AG04449 (cell line): Measurements from ENCODE around the gene UNC5C.

ENCODE experiments used
- CTCF ChIA-PET: fragments of 350-600 bp; formaldehyde crosslinking; extraction: SDS; loops from one replicate; lab custom pipeline; 2021; ENCODE audit warnings: antibody characterized with exemption; lab: Yijun Ruan, JAX
- POLR2A ChIA-PET: fragments of 400-600, 350-600 bp; formaldehyde crosslinking; extraction: SDS; loops from one replicate; lab custom pipeline; 2020; ENCODE audit warnings: antibody characterized with exemption, inconsistent platforms; lab: Yijun Ruan, JAX
- DNase-seq: peaks from one replicate; pipeline ENCODE4 v3.0.0-alpha.2; 2010; ENCODE audit warnings: low read depth, low spot score
- H3K4me3 ChIP-seq: 2 replicates; pipeline ENCODE4 v1.5.1; 2011; ENCODE audit warnings: low read depth, mild to moderate bottlenecking, control low read depth, low read length
- TF ChIP-seq, protein P1 (sequence below): IDR thresholded peaks from one replicate; pipeline ENCODE4 v1.5.1; 2011; ENCODE audit warnings: mild to moderate bottlenecking, moderate library complexity, low read length, control low read depth, inconsistent platforms; ENCODE audit not compliant: insufficient read depth; ENCODE audit errors: missing control alignments

UNC5C gene

GRCh38 chr4:95361696-95361965, 187.1 kb downstream of the UNC5C start:
- no peak overlapping the region for H3K4me3 ChIP-seq
- ChIA-PET CTCF (no interaction called here), POLR2A (no interaction called here)
- TF ChIP-seq, protein P1, sequence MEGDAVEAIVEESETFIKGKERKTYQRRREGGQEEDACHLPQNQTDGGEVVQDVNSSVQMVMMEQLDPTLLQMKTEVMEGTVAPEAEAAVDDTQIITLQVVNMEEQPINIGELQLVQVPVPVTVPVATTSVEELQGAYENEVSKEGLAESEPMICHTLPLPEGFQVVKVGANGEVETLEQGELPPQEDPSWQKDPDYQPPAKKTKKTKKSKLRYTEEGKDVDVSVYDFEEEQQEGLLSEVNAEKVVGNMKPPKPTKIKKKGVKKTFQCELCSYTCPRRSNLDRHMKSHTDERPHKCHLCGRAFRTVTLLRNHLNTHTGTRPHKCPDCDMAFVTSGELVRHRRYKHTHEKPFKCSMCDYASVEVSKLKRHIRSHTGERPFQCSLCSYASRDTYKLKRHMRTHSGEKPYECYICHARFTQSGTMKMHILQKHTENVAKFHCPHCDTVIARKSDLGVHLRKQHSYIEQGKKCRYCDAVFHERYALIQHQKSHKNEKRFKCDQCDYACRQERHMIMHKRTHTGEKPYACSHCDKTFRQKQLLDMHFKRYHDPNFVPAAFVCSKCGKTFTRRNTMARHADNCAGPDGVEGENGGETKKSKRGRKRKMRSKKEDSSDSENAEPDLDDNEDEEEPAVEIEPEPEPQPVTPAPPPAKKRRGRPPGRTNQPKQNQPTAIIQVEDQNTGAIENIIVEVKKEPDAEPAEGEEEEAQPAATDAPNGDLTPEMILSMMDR = no peak
- no peak for DNase-seq

DNA sequence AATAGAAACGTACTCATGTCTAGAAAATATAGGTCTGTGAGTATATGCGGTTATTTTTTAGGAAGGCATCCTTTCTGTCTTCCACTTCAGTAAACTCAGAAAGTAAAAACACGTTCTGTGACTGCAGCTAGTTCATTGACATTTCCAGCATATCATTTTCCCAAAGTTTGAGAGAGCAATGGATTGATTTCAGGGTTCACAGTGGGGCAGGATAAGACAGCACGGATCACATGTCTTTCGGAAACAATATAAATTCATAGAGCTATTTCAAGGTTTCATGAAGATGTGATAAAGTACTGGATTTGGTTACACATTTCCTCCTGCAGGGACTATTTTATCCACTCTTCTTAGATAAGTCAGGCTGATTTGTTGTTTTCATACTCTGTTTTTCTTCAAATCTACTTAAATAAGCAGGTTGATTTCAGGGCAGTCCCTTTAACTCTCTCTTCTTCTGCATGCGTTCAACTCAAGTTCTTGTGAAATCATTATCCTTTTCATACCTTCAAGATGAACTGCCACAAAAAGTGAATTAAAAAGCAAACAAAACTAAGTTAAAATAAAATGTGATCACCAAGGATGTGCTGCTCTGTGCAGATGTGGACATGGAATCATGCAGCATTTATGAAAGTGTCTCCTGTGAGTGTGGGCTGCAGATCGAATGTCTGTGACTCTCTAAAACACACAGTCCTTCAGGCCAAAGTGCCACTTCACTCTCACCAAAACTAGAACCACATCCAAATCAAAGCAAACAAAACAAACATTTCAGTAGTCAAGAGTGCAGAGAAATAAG, 187.7 kb downstream of the UNC5C start:
- ChIA-PET POLR2A (no interaction called here), CTCF (no interaction called here)
- TF ChIP-seq, protein P1 = no peak
- H3K4me3 ChIP-seq = no peak overlapping the region
- no peak for DNase-seq

DNA sequence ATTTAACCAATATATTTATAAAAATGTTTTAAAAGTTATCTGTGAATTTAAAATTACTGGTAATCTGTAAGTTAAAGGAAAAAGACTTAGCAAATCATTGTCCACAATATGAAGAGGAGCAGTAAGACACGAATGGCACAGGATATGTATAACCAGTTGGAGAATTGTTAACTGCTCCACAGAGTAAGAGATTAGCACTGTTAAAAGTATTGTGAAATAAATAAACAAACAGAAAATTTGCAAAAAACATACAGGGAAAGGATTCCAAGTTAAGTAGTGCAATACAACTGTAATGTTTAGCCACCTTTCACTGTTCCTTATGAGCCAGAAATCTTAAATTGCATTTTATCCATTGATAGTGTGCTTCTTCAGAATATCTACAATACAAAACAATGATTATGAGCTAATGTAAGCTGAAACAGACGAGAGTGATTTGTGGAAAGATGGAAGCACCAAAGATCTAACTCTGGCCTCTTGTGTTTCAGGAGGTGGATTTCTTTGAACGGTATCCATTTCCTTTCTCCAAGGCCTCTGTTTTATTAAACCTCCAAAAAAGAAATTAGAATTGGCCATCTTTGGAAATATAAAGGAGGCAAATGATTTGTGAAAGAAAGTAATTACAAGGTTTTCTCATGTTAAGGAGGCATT, 188.4 kb downstream of the UNC5C start:
- ChIA-PET POLR2A (no interaction called here), CTCF (no interaction called here)
- no peak overlapping the region for H3K4me3 ChIP-seq
- TF ChIP-seq, protein P1 = no peak
- DNase-seq = no peak

DNA sequence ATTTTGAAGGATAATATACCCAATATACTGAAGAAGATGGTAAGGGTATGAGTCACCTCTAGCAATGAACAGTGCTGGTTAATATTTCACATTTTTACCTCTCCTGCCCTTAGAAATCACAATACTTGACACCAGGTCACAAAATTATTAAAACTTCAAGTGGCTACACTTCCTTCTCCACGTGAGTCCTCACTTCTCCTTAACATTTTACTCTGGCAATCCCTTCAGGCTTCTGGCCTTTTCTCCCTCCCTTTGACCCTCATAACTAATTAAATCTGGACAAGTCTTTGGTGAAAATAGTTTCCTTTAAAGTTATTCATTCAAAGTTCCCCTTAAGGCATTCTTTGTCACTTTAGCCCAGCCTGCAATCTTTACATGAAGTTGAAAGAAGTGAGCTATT, 190.4 kb downstream of the UNC5C start:
- no peak for DNase-seq
- TF ChIP-seq, protein P1 = no peak
- POLR2A ChIA-PET = no interaction called here
- CTCF ChIA-PET = no interaction called here
- no peak overlapping the region for H3K4me3 ChIP-seq

DNA sequence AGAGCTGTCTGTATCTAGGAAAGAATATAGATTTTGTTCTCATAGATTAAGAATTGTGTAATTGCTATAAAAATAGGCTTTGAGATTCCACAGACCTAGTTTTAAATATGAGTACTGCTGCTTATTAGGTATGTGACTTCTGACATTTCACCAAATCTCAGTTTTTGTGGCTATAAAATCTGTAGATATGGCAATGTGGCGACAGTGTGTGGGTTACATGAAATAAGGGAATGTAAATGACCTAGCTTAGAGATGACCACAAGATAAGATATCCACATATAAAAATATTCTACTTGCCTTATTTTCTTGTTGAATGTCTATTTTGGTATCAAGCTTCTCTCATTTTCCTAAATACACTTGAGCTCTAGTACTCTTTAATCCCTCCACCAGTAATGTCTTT, 193.8 kb downstream of the UNC5C start:
- CTCF ChIA-PET = no interaction called here

GRCh38 chr4:95348418-95348817, 200.4 kb downstream of the UNC5C start:
- CTCF ChIA-PET = no interaction called here
- no peak for DNase-seq
- TF ChIP-seq, protein P1 = no peak
- no peak overlapping the region for H3K4me3 ChIP-seq
- POLR2A ChIA-PET = no interaction called here

More for the DNA sequence above, 193.8 kb downstream of the UNC5C start:
- H3K4me3 ChIP-seq = no peak overlapping the region
- no peak for DNase-seq
- POLR2A ChIA-PET = no interaction called here
- TF ChIP-seq, protein P1 = no peak
